Ovary (tissue), 3 donors: ENCODE measurements around the gene DPP3.

Source experiments
- CTCF ChIP-seq, 3 donors: fragments of 450-650 bp in 2 of 3; fragments of 200-600 bp in 1 of 3; IDR thresholded peaks; one replicate each; pipeline versions ENCODE4 v1.5.1 to v1.8.0; 2016 to 2022; ENCODE audit warnings: antibody characterized with exemption in 3 of 3, mild to moderate bottlenecking in 1 of 3
- EP300 ChIP-seq: sonication (generic); formaldehyde crosslinking; IDR thresholded peaks from one replicate; pipeline ENCODE4 v1.6.1; 2017; ENCODE audit warnings: antibody characterized with exemption
- POLR2A ChIP-seq: fragments of 450-650 bp; IDR thresholded peaks from one replicate; pipeline ENCODE4 v1.6.1; 2017; ENCODE audit warnings: antibody characterized with exemption, mild to moderate bottlenecking, moderate library complexity
- donor health status: DM: no; HTN: no; CAD: no.

- TF ChIP-seq CTCF (IDR thresholded peaks at IDR 0.05) (no peak), POLR2A (no peak), EP300 (no peak)
Measured at GRCh38 chr11:66484806-66485380, 4.7 kb downstream of the DPP3 start.
